GM18861 (cell line): ENCODE results near the gene DUSP8.
"Not testable (repeated sequence)": the region's sequence is repeated elsewhere in the genome, so short reads cannot be mapped to it uniquely, and the experiment has no call there.

ENCODE experiments used
- ATAC-seq: cut with Tn5 transposase; IDR thresholded peaks from one replicate; pipeline ENCODE4 v1.9.1; 2021; ENCODE audit not compliant: unreplicated experiment

Gene DUSP8

GRCh38 chr11:1572197-1573076 lies at the start of gene DUSP8:
Gene DUSP8 (minus strand): TSS chr11:1572271. CDS start chr11:1565826, 6,445 bp downstream.
- ATAC-seq = peak; percentile 51

GRCh38 chr11:1619449-1619848 lies 47.4 kb upstream of the DUSP8 start:
- ATAC-seq = no peak

GRCh38 chr11:1618231-1618630 lies 46.2 kb upstream of the DUSP8 start:
- no peak for ATAC-seq

GRCh38 chr11:1608363-1608762 lies 36.3 kb upstream of the DUSP8 start, which contains the start of gene KRTAP5-3:
Gene KRTAP5-3 (minus strand): TSS chr11:1608463. CDS start chr11:1608385, 78 bp downstream.
- no peak for ATAC-seq

- ATAC-seq = not testable (repeated sequence)
Observed at GRCh38 chr11:1607901-1608300, 35.8 kb upstream of the DUSP8 start.

- ATAC-seq = not testable (repeated sequence)
Observed at GRCh38 chr11:1607156-1607845, 35.2 kb upstream of the DUSP8 start.

- ATAC-seq = peak; percentile 91
Observed at GRCh38 chr11:1605923-1606322, 33.9 kb upstream of the DUSP8 start.

GRCh38 chr11:1604711-1605110 lies 32.6 kb upstream of the DUSP8 start:
- ATAC-seq = no peak

GRCh38 chr11:1604181-1604580 lies 32.1 kb upstream of the DUSP8 start:
- no peak for ATAC-seq

GRCh38 chr11:1603629-1604028 lies 31.6 kb upstream of the DUSP8 start:
- no peak for ATAC-seq

- not testable (repeated sequence) for ATAC-seq
Observed at GRCh38 chr11:1601663-1602062, 29.6 kb upstream of the DUSP8 start.

- ATAC-seq = no peak
Observed at GRCh38 chr11:1600626-1601025, 28.6 kb upstream of the DUSP8 start.

- ATAC-seq = no peak
Observed at GRCh38 chr11:1598816-1599215, 26.7 kb upstream of the DUSP8 start.

GRCh38 chr11:1598406-1598805 lies 26.3 kb upstream of the DUSP8 start:
- ATAC-seq = not testable (repeated sequence)

- ATAC-seq = no peak
Observed at GRCh38 chr11:1597994-1598380, 25.9 kb upstream of the DUSP8 start, which contains the start of gene KRTAP5-2. Gene KRTAP5-2 (minus strand): TSS chr11:1598294. CDS start chr11:1598250, 44 bp downstream.

- no peak for ATAC-seq
Observed at GRCh38 chr11:1597331-1597993, 25.4 kb upstream of the DUSP8 start.

GRCh38 chr11:1596576-1597121 lies 24.6 kb upstream of the DUSP8 start:
- not testable (repeated sequence) for ATAC-seq

- ATAC-seq = not testable (repeated sequence)
Observed at GRCh38 chr11:1595994-1596575, 24.0 kb upstream of the DUSP8 start.

GRCh38 chr11:1592628-1593027 lies 20.6 kb upstream of the DUSP8 start:
- no peak for ATAC-seq

- ATAC-seq = no peak
Observed at GRCh38 chr11:1589996-1590395, 17.9 kb upstream of the DUSP8 start.
